ENCODE measurements around the gene PLXNA4.

PLXNA4 gene

DNA sequence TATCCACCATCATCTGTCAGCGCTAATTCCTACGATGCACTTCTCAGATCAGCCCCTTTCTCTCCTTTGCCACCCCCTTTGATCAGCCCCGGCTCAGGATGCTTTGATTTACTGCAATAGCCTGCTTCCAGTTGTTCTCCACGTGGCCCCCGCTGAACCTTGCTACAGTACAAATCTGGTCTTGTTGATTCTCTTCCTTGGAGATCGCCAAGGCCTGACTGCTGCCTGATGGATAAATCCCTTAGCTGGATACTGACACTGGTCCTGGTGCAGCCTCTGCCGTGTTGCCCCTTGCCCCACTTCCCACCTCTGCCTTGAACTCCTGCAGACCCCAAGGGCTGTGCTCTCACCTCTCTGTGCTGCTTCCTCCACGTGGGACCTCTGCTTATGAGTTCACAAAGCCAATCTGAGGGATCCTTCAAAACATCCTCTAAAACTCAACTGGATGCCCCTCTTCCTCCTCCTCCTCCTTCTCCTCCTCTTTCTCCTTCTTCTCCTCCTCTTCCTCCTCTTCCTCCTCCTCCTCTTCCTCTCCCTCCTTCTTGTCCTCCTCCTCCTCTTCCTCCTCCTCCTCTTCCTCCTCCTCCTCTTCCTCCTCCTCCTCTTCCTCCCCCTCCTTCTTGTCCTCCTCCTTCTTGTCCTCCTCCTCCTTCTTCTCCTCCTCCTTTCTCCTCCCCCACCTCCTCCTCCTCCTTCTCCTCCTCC is 15.3 kb downstream of the PLXNA4 start:
- DNase-seq = no peak

GRCh38 chr7:132560105-132560504 is 16.2 kb downstream of the PLXNA4 start:
- DNase-seq = no peak

GRCh38 chr7:132558815-132559214 is 17.5 kb downstream of the PLXNA4 start:
- no peak for DNase-seq

DNA sequence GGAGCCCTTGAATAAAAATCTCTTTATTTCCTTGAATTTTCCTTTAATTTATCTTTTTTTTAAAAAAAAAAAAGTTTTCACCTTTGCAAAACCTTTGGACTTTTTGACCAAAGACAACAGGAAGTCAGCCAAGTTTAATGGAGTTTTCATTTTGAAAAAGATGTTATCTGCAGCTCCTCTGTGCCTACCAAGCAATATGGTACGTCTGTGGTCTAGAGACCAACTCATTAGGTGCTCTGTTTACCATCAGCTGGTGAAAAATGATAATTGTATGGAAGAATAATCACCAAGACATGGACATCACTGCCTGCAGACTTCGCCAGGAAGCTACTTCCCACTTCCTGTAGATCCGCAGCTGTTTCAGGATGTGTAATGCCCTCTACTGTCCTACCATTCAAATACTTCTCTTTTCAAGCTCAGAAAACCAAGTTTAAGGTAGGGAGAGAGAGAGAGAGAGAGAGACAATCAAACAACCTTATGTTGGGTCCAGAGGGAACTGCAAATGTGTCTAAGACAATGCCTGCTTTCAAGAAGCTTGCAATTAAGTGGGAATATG is 18.7 kb downstream of the PLXNA4 start:
- DNase-seq = no peak

DNA sequence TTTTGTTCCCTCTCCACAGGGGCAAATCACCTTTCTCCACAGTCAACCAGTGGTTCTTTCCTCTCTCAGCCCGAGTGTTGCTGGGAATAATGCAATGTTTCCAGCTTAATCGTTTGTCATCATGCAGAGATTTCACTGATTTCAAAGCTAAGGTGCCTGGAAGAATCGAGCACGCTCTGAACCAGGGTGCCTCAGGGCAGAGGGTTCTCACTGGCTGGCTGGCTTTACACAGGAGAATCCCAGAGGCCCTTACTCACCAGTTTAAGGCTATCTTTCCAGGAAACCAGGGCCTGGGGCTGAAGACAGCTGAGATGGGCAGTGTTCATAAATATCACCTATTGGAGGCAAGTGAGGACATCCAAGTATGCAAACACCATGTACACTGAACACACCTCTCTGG is 21.8 kb downstream of the PLXNA4 start:
- DNase-seq = no peak

GRCh38 chr7:132553031-132553430 is 23.2 kb downstream of the PLXNA4 start:
- DNase-seq = no peak

DNA sequence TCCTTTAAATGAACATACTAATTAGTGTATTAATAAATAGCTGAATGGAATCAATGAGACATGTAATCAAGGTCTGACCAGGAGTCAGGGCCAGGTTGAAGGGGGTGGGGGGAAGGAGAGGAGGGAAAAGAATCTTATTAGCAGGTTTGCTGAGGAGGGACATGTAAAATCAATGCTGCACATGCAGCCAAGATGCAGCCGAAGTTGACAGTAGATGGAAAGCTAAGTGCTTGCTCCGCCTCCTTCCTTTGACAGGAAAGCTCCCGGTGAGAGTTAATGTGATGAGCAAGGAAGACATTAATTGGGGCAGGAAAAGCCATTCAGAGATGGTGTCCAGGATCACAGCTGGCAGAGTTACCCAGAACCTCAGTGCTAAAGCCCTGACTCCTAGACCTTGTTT is 24.4 kb downstream of the PLXNA4 start:
- no peak for DNase-seq

- DNase-seq = no peak
Observed at GRCh38 chr7:132551439-132551838, 24.8 kb downstream of the PLXNA4 start.

GRCh38 chr7:132548489-132549078 is 27.7 kb downstream of the PLXNA4 start:
- DNase-seq = no peak

GRCh38 chr7:132547821-132548220 is 28.4 kb downstream of the PLXNA4 start:
- DNase-seq = no peak

DNA sequence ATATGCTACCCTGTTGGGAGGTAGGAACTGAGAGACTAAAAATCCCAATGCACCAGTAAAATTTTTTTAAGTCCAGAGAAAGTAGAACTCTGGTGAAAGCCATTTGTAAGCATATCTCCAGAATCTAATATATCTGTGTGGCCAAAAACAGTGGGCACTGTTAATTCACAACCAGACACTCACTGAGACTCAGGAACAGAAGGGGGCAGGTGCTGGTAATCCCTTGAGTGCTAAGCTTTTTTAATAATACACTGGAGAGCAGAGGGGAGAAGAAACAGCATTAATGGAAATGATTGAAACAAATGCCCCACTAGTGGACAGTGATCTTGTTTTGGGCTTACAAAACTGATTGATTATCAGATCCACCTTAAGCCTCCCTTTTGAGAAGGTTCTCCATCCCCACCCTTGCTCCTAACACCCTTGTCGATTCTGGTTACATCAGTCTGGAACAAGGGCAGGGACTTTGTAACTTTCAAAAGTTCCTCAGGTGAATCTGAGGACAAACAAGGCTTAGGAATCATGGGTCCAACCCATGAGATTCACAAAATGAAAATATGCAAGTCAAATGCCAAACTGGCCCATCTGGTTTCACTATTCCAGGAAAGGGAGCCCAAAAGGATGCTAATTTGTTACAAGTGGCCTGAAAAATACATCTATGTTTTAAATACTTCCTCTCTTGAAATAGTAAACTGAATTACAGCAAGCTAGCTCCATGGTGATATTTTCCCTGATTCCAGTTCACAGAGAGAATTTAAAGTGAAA is 29.7 kb downstream of the PLXNA4 start:
- no peak for DNase-seq

DNA sequence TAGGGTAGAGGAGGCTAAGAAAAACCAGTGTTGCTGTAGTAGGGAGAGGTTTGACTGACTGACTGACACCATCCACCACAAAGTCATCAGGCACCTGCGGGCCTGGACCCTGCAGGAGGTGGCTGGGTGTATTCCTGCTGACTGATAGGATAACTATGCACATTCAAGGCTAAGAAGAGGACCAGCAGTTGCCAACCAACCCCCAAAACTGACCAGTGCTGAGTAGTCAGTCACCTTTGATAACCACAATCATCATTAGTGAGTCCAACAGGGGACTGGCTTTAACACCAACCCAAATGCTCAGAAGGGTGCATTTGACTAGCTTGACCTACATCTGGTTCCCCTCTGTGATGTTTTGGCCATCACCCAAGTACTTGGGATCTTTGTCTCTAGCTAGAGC is 30.5 kb downstream of the PLXNA4 start:
- no peak for DNase-seq

GRCh38 chr7:132544999-132545398 is 31.3 kb downstream of the PLXNA4 start:
- DNase-seq = no peak

GRCh38 chr7:132544025-132544424 is 32.2 kb downstream of the PLXNA4 start:
- no peak for DNase-seq

DNA sequence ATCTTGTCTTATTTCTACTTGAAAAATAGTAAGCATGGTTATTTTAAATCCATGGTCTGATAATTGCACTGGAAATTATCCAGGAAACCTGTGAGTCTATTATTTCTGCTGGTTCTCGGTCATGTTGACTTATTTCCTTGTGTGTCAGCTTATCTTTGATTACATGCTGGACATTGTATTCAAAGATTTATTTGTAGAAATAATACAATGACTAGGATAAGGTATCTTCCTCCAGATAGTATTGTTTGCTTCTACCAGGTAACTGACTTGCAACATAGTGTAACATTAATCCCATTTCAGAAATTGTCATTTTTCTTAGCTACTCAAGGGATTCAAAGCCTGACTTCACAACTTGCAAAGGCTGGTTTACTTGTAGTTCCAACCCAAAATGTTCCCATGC is 33.4 kb downstream of the PLXNA4 start:
- no peak for DNase-seq

- DNase-seq = no peak
Observed at GRCh38 chr7:132541656-132542055, 34.6 kb downstream of the PLXNA4 start.

- DNase-seq = no peak
Observed at GRCh38 chr7:132537456-132538145, 38.7 kb downstream of the PLXNA4 start.

DNA sequence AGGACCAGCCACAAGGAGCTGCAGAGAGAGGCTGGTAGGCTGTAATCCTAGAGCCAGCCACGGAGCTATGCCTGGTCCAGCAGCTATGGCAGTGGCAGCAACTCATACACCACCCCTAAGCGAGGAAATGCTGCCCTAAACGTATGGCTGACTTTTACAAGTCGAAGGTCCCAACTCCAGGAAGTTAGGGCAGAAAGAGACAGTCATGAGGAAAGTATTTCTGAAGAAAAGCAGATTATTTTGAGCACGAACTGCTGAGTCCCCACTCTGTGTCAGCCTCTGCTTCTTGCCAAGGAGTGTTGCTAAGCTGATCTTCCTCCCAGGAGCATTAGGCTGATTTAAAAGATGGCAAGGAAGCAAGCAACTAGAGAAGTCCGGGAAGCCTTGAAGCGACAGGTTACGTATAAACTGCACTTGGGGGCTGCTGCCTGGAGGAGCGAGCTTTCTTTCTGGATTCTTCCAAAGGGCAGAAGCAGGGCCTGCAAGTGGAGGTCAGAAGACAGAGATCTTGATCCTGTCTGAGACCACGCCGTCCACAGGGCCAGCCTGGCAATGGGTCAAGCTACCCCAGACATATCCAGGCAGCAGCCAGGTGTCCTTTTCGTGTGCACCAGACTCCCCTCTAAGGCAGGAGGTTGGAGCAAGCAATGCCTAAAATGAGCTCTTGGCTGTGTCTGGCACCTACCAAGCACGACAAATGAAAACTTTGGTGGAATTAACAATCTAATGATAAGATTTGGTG is 39.4 kb downstream of the PLXNA4 start:
- no peak for DNase-seq

DNA sequence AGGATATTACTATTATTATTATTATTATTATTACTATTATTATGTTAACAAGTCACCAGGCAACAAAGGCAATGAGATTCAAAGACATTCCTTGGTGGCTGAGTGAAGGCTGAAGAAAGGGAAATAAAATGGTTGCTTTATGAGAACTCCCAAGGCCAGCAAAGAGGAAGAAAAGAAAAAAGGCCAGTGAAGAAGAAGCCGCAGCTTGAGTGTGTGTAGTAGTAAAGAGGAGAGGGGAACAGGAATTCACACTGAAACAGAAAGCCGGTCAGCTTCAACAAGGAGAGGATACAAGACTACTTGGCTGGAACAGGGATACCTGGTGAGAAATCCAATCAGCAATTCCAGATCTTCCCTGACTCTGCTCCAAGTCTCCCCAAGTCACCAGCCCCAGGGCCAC is 42.4 kb downstream of the PLXNA4 start:
- DNase-seq = no peak

DNA sequence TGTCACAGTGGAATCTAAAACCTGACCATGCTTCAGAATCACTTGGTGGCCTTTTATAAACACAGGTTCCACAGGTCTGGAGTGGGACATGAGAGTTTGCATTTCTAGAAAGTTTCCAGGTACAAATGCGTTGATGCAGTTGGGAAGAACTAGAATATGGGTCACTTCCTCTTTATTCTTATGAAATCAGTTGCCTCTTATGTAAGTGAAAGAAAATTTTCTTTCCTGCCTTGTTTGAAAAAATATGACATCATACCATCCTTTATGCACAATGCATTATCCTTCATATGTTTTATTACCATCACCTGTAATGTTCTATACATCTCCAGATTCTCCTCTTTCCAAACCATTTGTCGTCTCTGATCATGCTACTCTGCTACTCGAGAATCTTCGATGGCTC is 44.0 kb downstream of the PLXNA4 start:
- no peak for DNase-seq

DNA sequence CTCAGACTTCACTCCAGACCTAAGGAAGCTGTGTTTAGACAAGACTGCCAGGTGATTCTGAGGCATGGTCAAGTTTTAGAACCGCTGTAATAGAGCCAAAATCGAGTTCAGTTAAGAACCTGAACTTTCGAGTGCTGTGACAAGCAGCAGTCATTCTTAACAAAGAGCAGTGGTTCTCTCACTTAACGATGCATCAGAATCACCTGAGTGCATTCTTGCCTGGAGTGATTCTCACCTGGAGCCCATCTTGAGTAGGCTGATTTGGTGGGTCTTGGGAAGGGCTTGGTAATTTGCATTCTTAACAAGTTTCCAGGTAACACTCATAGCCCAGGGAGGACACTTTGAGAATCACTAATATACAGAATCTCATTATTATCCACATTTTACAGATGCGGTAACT is 44.7 kb downstream of the PLXNA4 start:
- DNase-seq = no peak

DNA sequence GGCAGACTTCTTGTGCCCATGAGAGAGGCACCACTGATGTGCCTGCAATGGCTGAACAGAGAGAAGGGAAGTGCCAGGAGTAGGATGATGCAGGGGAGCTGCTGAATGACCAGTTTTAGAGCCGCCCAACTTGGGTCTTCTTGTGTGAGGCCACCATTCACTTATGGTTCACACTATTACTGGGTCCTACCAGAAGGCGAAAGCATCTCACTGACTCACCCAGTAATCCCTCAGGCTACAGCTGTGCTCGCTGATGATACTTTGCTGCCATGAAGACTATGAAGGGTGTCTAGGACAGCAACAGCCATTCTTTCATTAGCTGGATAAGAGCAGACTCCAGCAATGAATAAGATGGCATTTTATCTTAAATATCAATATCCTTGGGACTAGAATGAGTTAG is 47.6 kb downstream of the PLXNA4 start:
- no peak for DNase-seq
